ENCODE results near the gene ADAMTS12. TPM values are rescaled to one million over a fixed set of nuclear protein-coding genes. Genes with fewer than 3 reads are reported as not detected.

The ADAMTS12 gene
- total RNA-seq, 2 experiments from 2014 or later: not detected

- Histone ChIP-seq H3K4me1 (ENCODE audit: insufficient read depth, low read length, poor library complexity, severe bottlenecking) (no peaks in the 10 kb centered on the region), H3K79me2 (ENCODE audit: insufficient read depth, low read depth, low read length) (no peaks in the 10 kb centered on the region), H3K9me2 (ENCODE audit: insufficient read depth, low read length) (no peaks in the 10 kb centered on the region), H3K4me2 (ENCODE audit: low read length) (no peak overlapping the region), H3K4me3 (ENCODE audit: low read depth, low read length, poor library complexity, severe bottlenecking) (no peak overlapping the region), H3K36me3 (ENCODE audit: insufficient read depth, low read length) (no peaks in the 10 kb centered on the region), H3K9me3 (ENCODE audit: low read length) (no peaks in the 10 kb centered on the region), H3K27ac (ENCODE audit: low read depth, low read length, poor library complexity, severe bottlenecking) (no peak overlapping the region), H2AFZ (ENCODE audit: low read length) (no peak overlapping the region), H4K20me1 (ENCODE audit: insufficient read depth, low read length) (no peaks in the 10 kb centered on the region)
- CTCF ChIA-PET (ENCODE audit: unreplicated experiment): no interaction called here
- no TSS peak for BruUV-seq (replicated peaks)
- POLR2A ChIA-PET: interaction anchor here (0.7 kb wide), 2 partner anchors 490 to 1333 kb away, joined by 3 read pairs; no protein-coding TSS in a partner anchor
- intact Hi-C loops (cut with micrococcal nuclease; ENCODE audit: unreplicated experiment): no loop called here
- no peak for DNase-seq (ENCODE audit: low spot score)
- TF ChIP-seq CTCF (conservative IDR thresholded peaks at IDR 0.05; ENCODE audit: low read length): no peak
- no peak for TF ChIP-seq EZH2phosphoT487 (IDR thresholded peaks at IDR 0.05; ENCODE audit: borderline replicate concordance, low read depth, low read length)
Observed at GRCh38 chr5:33531824-33532223, 360.0 kb downstream of the ADAMTS12 start.

GRCh38 chr5:33531037-33531298 is 360.8 kb downstream of the ADAMTS12 start:
- no peaks in the 10 kb centered on the region for H4K20me1 ChIP-seq (ENCODE audit: insufficient read depth, low read length)
- H3K4me2 ChIP-seq (ENCODE audit: low read length): no peak overlapping the region
- H3K9me2 ChIP-seq (ENCODE audit: insufficient read depth, low read length): no peaks in the 10 kb centered on the region
- H2AFZ ChIP-seq (ENCODE audit: low read length): no peak overlapping the region
- no peak for DNase-seq (ENCODE audit: low spot score)
- no peak overlapping the region for H3K4me3 ChIP-seq (ENCODE audit: low read depth, low read length, poor library complexity, severe bottlenecking)
- H3K9me3 ChIP-seq (ENCODE audit: low read length): no peaks in the 10 kb centered on the region
- TF ChIP-seq EZH2phosphoT487 (IDR thresholded peaks at IDR 0.05; ENCODE audit: borderline replicate concordance, low read depth, low read length): no peak
- no peak for TF ChIP-seq CTCF (conservative IDR thresholded peaks at IDR 0.05; ENCODE audit: low read length)
- intact Hi-C loops (cut with micrococcal nuclease; ENCODE audit: unreplicated experiment): no loop called here
- no peak overlapping the region for H3K27ac ChIP-seq (ENCODE audit: low read depth, low read length, poor library complexity, severe bottlenecking)
- ChIA-PET CTCF (ENCODE audit: unreplicated experiment) (no interaction called here), POLR2A (no interaction called here)
- BruUV-seq (replicated peaks): no TSS peak
- H3K79me2 ChIP-seq (ENCODE audit: insufficient read depth, low read depth, low read length): no peaks in the 10 kb centered on the region
- no peaks in the 10 kb centered on the region for H3K36me3 ChIP-seq (ENCODE audit: insufficient read depth, low read length)
- H3K4me1 ChIP-seq (ENCODE audit: insufficient read depth, low read length, poor library complexity, severe bottlenecking): no peaks in the 10 kb centered on the region

- Histone ChIP-seq H2AFZ (ENCODE audit: low read length) (no peak overlapping the region), H3K4me2 (ENCODE audit: low read length) (no peak overlapping the region), H3K36me3 (ENCODE audit: insufficient read depth, low read length) (no peaks in the 10 kb centered on the region), H3K27ac (ENCODE audit: low read depth, low read length, poor library complexity, severe bottlenecking) (no peak overlapping the region), H3K9me2 (ENCODE audit: insufficient read depth, low read length) (no peaks in the 10 kb centered on the region), H3K4me3 (ENCODE audit: low read depth, low read length, poor library complexity, severe bottlenecking) (no peak overlapping the region), H3K79me2 (ENCODE audit: insufficient read depth, low read depth, low read length) (no peaks in the 10 kb centered on the region), H3K9me3 (ENCODE audit: low read length) (no peaks in the 10 kb centered on the region), H4K20me1 (ENCODE audit: insufficient read depth, low read length) (no peaks in the 10 kb centered on the region), H3K4me1 (ENCODE audit: insufficient read depth, low read length, poor library complexity, severe bottlenecking) (no peaks in the 10 kb centered on the region)
- no TSS peak for BruUV-seq (replicated peaks)
- ChIA-PET POLR2A (no interaction called here), CTCF (ENCODE audit: unreplicated experiment) (no interaction called here)
- intact Hi-C loops (cut with micrococcal nuclease; ENCODE audit: unreplicated experiment): no loop called here
- DNase-seq (ENCODE audit: low spot score): no peak
- TF ChIP-seq CTCF (conservative IDR thresholded peaks at IDR 0.05; ENCODE audit: low read length) (0 out of 2 replicates have a peak, but pooled peaks have one; percentile 13), EZH2phosphoT487 (IDR thresholded peaks at IDR 0.05; ENCODE audit: borderline replicate concordance, low read depth, low read length) (no peak)
Observed at GRCh38 chr5:33530183-33531036, 361.4 kb downstream of the ADAMTS12 start.

Data from OCI-LY7 (cell line).